SK-N-SH treated with all-trans-retinoic acid at 6 μM for 48 hours (cell line): ENCODE data around the gene AMER2.

Experiments used
- BACH2 ChIP-seq: fragments of 250-450 bp; sonication (Bioruptor Pico); IDR thresholded peaks from 2 replicates; pipeline ENCODE4 v1.9.0; 2021; ENCODE audit warnings: mild to moderate bottlenecking, borderline replicate concordance
- CREB5 ChIP-seq: fragments of 250-450 bp; sonication (Bioruptor Pico); IDR thresholded peaks from 2 replicates; pipeline ENCODE4 v1.5.1; 2020; ENCODE audit warnings: low read depth, mild to moderate bottlenecking, moderate library complexity
- CSRNP3 ChIP-seq: fragments of 250-450 bp; sonication (Bioruptor Pico); IDR thresholded peaks from 2 replicates; pipeline ENCODE4 v1.5.1; 2021; ENCODE audit warnings: mild to moderate bottlenecking, moderate library complexity
- ISL1 ChIP-seq: fragments of 250-450 bp; sonication (Bioruptor Pico); IDR thresholded peaks from 2 replicates; pipeline ENCODE4 v2.1.2; 2022; ENCODE audit warnings: mild to moderate bottlenecking, moderate library complexity
- RARB ChIP-seq: fragments of 250-450 bp; sonication (Bioruptor Pico); IDR thresholded peaks from 2 replicates; pipeline ENCODE4 v1.8.0; 2021; ENCODE audit warnings: mild to moderate bottlenecking, moderate library complexity
- SNAI2 ChIP-seq: fragments of 250-450 bp; sonication (Bioruptor Pico); IDR thresholded peaks from 2 replicates; pipeline ENCODE4 v1.5.0; 2020; ENCODE audit warnings: mild to moderate bottlenecking, moderate library complexity
- TCF4 ChIP-seq: fragments of 250-450 bp; sonication (Bioruptor Pico); IDR thresholded peaks from 2 replicates; pipeline ENCODE4 v1.8.0; 2021; ENCODE audit warnings: mild to moderate bottlenecking, moderate library complexity, borderline replicate concordance
- ZC3H10 ChIP-seq: fragments of 250-450 bp; sonication (Bioruptor Pico); IDR thresholded peaks from 2 replicates; pipeline ENCODE4 v1.5.1; 2021; ENCODE audit warnings: mild to moderate bottlenecking, moderate library complexity
- ZFP3 ChIP-seq: fragments of 250-450 bp; sonication (Bioruptor Pico); IDR thresholded peaks from 2 replicates; pipeline ENCODE4 v1.5.0; 2020; ENCODE audit warnings: mild to moderate bottlenecking, moderate library complexity
- ZNF565 ChIP-seq: fragments of 450-650 bp; formaldehyde crosslinking; conservative IDR thresholded peaks from 2 replicates; pipeline ENCODE4 v1.5.0; 2020; ENCODE audit warnings: low read depth, mild to moderate bottlenecking, moderate library complexity
- TF ChIP-seq, protein P1 (sequence below): fragments of 250-450 bp; sonication (Bioruptor Pico); IDR thresholded peaks from 2 replicates; pipeline ENCODE4 v1.8.0; 2021; ENCODE audit warnings: low read depth, mild to moderate bottlenecking, moderate library complexity, borderline replicate concordance

DNA sequence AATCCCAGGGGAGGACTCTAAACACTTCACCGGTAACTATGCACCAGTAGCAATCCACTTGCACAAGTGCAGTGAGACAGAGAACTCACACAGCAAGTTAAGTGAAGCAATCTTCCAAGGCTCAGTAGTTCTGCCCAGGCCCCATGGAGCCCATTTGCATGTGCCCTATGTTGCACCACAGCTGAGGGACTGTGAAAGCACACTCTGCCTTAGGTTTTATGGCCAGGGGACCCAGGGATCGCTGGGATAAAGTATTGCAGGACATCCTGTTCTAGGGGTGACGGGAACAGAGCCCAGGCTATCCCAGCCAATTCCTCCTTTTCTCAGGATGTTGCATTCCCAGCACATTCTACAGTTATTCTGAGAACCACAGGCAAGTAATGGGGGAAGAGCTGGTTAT is 6.0 kb upstream of the AMER2 start:
- TF ChIP-seq ZC3H10 (CRISPR knock-in tag): no peak
- TF ChIP-seq, protein P1, sequence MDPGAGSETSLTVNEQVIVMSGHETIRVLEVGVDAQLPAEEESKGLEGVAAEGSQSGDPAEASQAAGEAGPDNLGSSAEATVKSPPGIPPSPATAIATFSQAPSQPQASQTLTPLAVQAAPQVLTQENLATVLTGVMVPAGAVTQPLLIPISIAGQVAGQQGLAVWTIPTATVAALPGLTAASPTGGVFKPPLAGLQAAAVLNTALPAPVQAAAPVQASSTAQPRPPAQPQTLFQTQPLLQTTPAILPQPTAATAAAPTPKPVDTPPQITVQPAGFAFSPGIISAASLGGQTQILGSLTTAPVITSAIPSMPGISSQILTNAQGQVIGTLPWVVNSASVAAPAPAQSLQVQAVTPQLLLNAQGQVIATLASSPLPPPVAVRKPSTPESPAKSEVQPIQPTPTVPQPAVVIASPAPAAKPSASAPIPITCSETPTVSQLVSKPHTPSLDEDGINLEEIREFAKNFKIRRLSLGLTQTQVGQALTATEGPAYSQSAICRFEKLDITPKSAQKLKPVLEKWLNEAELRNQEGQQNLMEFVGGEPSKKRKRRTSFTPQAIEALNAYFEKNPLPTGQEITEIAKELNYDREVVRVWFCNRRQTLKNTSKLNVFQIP: no peak
- TF ChIP-seq CSRNP3 (CRISPR knock-in tag): no peak
- TF ChIP-seq RARB (CRISPR knock-in tag): no peak
- no peak for TF ChIP-seq CREB5 (CRISPR knock-in tag)
- no peak for TF ChIP-seq SNAI2
- TF ChIP-seq ZFP3 (CRISPR knock-in tag): no peak
- TF ChIP-seq TCF4 (CRISPR knock-in tag): no peak
- TF ChIP-seq BACH2: no peak
- TF ChIP-seq ZNF565 (CRISPR knock-in tag): no peak
- TF ChIP-seq ISL1 (CRISPR knock-in tag): no peak
